HG03354 (cell line): ENCODE measurements around the gene DCAF12L1.

Source experiments
- ATAC-seq: cut with Tn5 transposase; IDR thresholded peaks from one replicate; pipeline ENCODE4 v1.9.1; 2021; ENCODE audit warnings: mild to moderate bottlenecking; ENCODE audit not compliant: unreplicated experiment, poor library complexity, severe bottlenecking

DCAF12L1 gene

DNA sequence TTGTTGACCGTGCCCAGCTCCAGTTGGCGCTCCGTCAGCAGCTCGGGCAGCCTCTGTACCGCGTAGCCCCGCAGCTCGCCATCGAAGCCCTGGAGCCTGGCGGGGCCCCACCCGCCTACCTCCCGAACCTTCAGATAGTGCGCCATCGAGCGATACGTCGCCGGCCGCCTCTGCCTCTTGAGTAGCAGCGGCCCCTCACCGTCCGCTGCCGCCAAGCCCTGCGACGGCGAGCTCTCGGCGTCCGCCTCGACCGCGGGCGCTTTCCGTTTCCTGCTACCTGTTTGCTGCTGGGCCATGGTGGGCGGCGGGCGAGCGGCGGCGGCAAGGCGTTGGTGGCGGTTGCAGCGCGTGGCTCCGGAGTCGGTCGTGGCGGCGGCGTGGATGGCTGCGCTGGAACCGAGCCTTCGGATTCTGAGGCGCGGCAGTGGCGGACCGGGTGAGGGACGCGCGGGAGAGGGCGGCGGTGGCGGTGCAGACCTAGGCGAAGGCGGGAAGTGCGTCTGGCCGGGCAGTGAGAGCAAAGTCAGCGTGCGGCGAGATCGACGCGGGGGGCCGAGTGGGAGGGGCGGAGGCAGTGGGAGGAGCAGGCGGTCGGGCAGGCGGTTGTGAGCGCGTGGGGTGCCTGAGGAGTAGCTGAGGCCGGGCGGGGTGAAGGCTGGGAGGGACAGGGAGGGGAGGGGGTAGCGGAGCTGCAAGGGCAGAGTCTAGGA lies at the start of gene DCAF12L1:
DCAF12L1 (minus strand) TSS at position 502 of the 710 bp plus-strand sequence; CDS start at position 296, 206 bp downstream.
- no peak for ATAC-seq

DNA sequence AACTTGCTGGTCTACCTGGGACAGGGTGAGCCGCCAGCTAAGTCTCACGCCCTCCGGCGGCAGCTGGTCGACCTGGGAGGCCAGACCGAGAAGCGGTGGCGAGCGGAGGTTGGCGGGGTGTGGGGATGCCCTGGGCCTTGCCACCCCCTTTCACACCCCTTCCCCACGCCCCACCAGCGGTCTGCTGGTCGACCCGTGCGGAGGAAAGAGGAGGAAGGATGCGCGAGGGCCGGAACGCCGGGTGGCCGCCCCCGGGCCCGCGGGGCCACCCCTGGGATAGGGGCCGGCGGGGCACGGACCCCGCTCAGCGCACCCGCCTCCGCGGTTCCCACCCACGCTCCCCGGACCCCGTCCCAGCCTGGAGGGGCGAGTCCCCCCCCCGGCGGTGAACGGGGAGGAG lies 28.3 kb upstream of the DCAF12L1 start:
- ATAC-seq: no peak

DNA sequence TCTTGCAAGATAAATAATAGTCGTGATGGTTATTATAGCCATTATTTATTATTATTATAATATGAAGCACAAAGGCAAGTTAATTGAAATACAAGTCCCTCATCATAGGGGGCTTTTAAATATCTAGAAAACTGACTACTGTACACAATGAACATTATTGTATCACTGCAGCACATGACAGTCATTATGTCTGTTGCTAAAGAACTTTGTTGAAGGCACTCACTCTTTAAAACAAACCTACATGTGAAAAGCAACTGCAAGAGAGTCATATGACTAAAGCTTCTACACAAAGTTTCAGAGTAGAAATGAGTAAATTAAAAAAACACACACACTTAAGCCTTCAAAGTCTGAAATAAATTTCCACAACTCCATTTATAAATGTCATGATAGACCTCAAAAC lies 23.3 kb upstream of the DCAF12L1 start:
- no peak for ATAC-seq

DNA sequence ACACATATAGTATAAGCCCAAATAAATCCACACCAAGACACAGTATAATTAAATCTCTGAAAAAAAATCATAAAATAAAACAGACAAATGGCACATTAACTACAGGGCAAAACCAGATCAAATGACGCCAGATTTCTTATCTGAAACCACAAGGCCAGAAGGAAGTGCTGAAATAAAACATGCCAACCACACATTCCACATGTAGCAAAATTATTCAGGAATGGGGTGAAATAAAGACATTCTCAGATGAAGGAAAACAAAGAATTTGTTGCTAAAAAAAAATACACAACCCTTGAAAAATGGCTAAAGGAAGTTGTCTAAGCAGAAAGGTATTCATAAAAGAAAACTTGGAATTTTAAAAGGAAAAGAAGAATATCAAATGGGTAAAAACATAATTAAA lies 4.5 kb upstream of the DCAF12L1 start:
- no peak for ATAC-seq

DNA sequence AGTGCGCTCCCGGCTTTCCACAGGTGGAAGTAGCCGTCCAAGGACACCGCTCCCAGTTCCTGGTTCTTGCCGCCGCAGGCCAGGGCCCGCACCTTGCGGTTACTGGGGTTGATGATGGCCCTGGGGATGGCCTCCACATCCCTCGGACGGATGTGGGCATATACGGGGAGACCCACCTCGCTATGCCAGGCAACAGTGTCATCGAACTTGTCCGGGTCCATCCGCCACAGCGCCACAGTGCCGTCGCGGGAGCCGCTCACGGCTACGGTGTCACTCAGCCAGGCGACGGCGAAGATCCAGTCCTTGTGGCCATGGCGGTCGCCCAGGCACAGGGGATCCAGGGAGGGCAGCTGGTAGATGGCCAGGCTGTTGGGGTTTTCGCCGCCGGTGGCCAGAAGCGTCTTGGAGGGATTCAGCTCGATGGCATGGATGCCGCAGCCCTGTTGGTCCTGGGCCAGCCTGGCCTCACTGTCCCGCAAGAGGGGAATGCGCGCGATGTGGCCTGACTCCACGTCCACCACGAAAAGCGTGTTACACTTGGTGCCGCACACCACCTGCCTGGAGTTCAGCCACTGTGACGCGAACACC lies 795 bp downstream of the DCAF12L1 start:
- ATAC-seq: no peak

DNA sequence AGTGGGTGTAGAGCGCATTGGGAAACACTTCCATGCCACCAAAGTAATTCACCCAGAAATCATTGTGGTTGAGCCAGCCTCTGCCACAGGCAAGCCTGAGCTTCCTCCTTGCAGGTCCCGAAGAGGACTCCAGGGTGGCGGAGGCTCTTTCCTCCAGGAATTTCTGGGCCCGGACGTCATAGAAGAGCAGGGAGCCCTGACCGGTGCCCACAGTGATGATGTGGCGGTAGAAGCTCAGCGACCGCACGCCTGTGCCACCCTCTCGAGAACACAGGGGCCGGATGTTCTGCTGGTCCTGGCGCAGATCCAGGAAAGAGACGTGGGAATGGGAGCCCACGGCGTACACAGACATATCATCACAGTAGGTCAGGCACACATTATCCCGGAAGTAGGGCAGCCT lies 1.3 kb downstream of the DCAF12L1 start:
- ATAC-seq: no peak

DNA sequence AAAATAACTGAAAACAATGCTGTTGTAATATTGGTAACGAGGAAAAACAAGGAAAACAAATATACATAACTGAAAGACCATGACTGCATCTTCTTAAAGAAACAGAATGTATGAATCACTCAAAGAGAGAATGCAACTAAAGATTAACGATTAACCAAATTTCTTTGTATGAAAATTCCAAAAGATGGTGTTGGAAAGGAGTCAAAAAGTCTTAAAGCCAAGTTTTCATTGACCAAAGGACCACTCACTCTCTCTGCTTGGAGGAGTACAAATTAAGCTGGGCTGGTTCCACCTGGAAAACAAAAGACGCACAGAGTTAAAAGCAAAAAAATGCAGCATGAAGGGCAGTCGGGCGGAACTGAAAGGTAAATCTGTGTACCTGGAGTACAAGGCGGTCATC lies 1.8 kb downstream of the DCAF12L1 start:
- ATAC-seq: no peak

DNA sequence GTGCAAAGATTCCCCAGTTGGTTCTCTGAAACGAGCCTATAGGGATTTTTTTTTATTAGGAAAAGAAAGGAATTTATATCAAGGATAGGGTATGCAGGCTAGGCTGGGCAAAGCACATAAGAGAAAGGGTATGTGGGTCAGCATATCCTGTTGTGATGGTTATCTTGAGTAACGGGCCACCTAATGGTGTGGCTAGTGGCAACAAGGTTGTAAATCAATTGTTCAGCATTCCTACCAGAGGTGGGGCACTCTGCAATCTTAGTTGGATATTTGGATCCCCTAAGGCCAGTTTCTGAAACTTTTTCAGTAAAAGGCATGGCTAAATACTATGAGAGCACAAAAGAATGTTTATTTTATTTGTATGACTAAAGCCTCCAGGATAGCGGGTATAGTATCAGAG lies 42.7 kb downstream of the DCAF12L1 start:
- ATAC-seq: no peak
